HG03432 (cell line): ENCODE data around the gene GALNT12.

Experiments used
- ATAC-seq: cut with Tn5 transposase; IDR thresholded peaks from one replicate; pipeline ENCODE4 v1.9.1; 2021; ENCODE audit warnings: mild to moderate bottlenecking, moderate library complexity; ENCODE audit not compliant: unreplicated experiment

Gene GALNT12

GRCh38 chr9:98830554-98830953, 23.1 kb downstream of the GALNT12 start:
- no peak for ATAC-seq

GRCh38 chr9:98831696-98832095, 24.2 kb downstream of the GALNT12 start:
- no peak for ATAC-seq

- ATAC-seq = no peak
Observed at GRCh38 chr9:98832768-98833089, 25.3 kb downstream of the GALNT12 start.

- ATAC-seq = no peak
Observed at GRCh38 chr9:98833090-98833956, 25.9 kb downstream of the GALNT12 start.

GRCh38 chr9:98834386-98834785, 26.9 kb downstream of the GALNT12 start:
- no peak for ATAC-seq

GRCh38 chr9:98836206-98836605, 28.7 kb downstream of the GALNT12 start:
- ATAC-seq = no peak

GRCh38 chr9:98837516-98837915, 30.0 kb downstream of the GALNT12 start:
- no peak for ATAC-seq

- ATAC-seq = no peak
Observed at GRCh38 chr9:98838155-98838867, 30.8 kb downstream of the GALNT12 start.

- no peak for ATAC-seq
Observed at GRCh38 chr9:98838868-98839565, 31.5 kb downstream of the GALNT12 start.

GRCh38 chr9:98839724-98840123, 32.3 kb downstream of the GALNT12 start:
- ATAC-seq = no peak

GRCh38 chr9:98842510-98842909, 35.0 kb downstream of the GALNT12 start:
- ATAC-seq = no peak

GRCh38 chr9:98846081-98846480, 38.6 kb downstream of the GALNT12 start:
- ATAC-seq = no peak

GRCh38 chr9:98846879-98847278, 39.4 kb downstream of the GALNT12 start:
- no peak for ATAC-seq

- peak; percentile 86 for ATAC-seq
Observed at GRCh38 chr9:98848450-98849149, 41.1 kb downstream of the GALNT12 start.

GRCh38 chr9:98849563-98849962, 42.1 kb downstream of the GALNT12 start:
- ATAC-seq = no peak

GRCh38 chr9:98850851-98851729, 43.6 kb downstream of the GALNT12 start:
- no peak for ATAC-seq

- ATAC-seq = no peak
Observed at GRCh38 chr9:98851730-98852459, 44.4 kb downstream of the GALNT12 start.

GRCh38 chr9:98852460-98852734, 44.9 kb downstream of the GALNT12 start:
- no peak for ATAC-seq

- ATAC-seq = no peak
Observed at GRCh38 chr9:98852961-98853360, 45.5 kb downstream of the GALNT12 start.

- no peak for ATAC-seq
Observed at GRCh38 chr9:98854266-98854665, 46.8 kb downstream of the GALNT12 start.
